ENCODE results near the gene ID1.
A peak's percentile ranks its signal among the peaks of the same experiment; 100 is the strongest.

The ID1 gene

GRCh38 chr20:31602779-31603441 lies 2.2 kb upstream of the ID1 start:
- no peak overlapping the region for H3K4me3 ChIP-seq (ENCODE audit: control insufficient read depth, low read depth, low read length)
- TF ChIP-seq CTCF (conservative IDR thresholded peaks at IDR 0.05; ENCODE audit: control insufficient read depth, insufficient read depth, low read depth, low read length), result no peak
- DNase-seq (ENCODE audit: low read depth), result peak; percentile 82

GRCh38 chr20:31603822-31604566 lies 1.1 kb upstream of the ID1 start:
- peak overlapping the region; percentile 92 for H3K4me3 ChIP-seq (ENCODE audit: control insufficient read depth, low read depth, low read length)
- no peak for TF ChIP-seq CTCF (conservative IDR thresholded peaks at IDR 0.05; ENCODE audit: control insufficient read depth, insufficient read depth, low read depth, low read length)

DNA sequence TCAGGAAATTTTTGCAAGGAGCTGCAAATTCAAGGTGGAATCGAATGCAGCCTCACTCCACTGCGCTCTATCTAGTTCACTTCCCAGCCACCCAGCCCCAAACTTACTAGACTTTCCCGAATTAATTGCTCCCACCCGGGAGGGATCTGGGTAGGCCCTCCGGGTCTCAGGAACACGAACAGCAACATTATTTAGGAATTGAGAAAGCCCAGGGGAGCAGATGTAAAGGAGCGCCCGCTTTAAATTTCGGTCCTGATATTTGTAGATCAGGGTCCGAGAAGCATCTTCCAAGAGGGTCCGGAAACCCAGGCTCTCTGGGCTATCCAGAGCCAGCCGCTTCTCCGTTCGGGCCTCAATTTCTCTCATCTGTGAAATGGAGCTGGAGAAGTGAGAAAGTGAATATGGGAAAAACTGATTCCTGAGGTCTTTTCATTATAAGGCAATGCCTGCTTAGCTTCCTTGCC lies 490 bp upstream of the ID1 start:
- no peak for TF ChIP-seq CTCF (conservative IDR thresholded peaks at IDR 0.05; ENCODE audit: control insufficient read depth, insufficient read depth, low read depth, low read length)
- no peak for DNase-seq (ENCODE audit: low read depth)
- H3K4me3 ChIP-seq (ENCODE audit: control insufficient read depth, low read depth, low read length), result peak overlapping the region; percentile 92

More at GRCh38 chr20:31603822-31604566, 1.1 kb upstream of the ID1 start:
- peak; percentile 94 for DNase-seq (ENCODE audit: low read depth)

DNA sequence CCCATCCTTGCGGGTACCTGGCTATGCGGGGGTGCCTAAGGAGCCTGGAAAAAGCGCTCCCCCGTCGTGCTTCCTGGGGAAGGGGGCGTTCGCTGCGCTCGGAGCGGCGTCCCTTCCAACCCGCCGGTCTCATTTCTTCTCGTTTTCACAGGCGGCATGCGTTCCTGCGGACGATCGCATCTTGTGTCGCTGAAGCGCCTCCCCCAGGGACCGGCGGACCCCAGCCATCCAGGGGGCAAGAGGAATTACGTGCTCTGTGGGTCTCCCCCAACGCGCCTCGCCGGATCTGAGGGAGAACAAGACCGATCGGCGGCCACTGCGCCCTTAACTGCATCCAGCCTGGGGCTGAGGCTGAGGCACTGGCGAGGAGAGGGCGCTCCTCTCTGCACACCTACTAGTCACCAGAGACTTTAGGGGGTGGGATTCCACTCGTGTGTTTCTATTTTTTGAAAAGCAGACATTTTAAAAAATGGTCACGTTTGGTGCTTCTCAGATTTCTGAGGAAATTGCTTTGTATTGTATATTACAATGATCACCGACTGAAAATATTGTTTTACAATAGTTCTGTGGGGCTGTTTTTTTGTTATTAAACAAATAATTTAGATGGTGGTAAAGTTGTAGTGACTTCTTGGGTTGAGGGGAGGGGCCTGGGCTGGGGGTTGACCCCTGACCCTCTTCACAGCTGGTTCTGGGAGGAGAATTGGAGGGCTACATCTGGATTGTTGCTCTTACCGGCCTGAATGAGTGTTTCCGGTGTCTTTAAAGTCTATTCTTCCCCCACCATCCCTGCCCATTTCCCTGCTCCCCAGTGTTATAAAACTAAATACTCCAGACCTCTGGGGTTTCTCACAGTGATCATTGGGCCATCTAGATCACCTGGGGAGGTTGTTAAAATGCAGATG lies 1.1 kb downstream of the ID1 start:
- peak overlapping the region; percentile 92 for H3K4me3 ChIP-seq (ENCODE audit: control insufficient read depth, low read depth, low read length)
- no peak for TF ChIP-seq CTCF (conservative IDR thresholded peaks at IDR 0.05; ENCODE audit: control insufficient read depth, insufficient read depth, low read depth, low read length)
- no peak for DNase-seq (ENCODE audit: low read depth)

- peak; percentile 79 for DNase-seq (ENCODE audit: low read depth)
- peak overlapping the region; percentile 92 for H3K4me3 ChIP-seq (ENCODE audit: control insufficient read depth, low read depth, low read length)
- TF ChIP-seq CTCF (conservative IDR thresholded peaks at IDR 0.05; ENCODE audit: control insufficient read depth, insufficient read depth, low read depth, low read length), result no peak
Observed at GRCh38 chr20:31606804-31607639, 1.9 kb downstream of the ID1 start.
